Spleen (tissue), 7 donors: ENCODE results near the gene CNTNAP1.

Experiments
- POLR2A ChIP-seq, 3 donors: fragments of 450-650 bp; IDR thresholded peaks; one replicate each; pipeline ENCODE4 v1.5.1; 2017; ENCODE audit warnings: antibody characterized with exemption in 3 of 3, mild to moderate bottlenecking in 1 of 3
- POLR2AphosphoS5 ChIP-seq, 3 donors: sonication (generic); formaldehyde crosslinking; IDR thresholded peaks; one replicate each; pipeline ENCODE4 v1.5.1; 2017; ENCODE audit warnings: antibody characterized with exemption in 3 of 3
- TF ChIP-seq, protein P1 (sequence below), 11 experiments: fragments of 200-600 bp in 7 of 11; fragments of 450-650 bp in 4 of 11; sonication (generic) in 4 of 11; IDR thresholded peaks in 8 of 11; conservative IDR thresholded peaks in 3 of 11; 1 replicate in 7 of 11; 2 replicates in 4 of 11; pipeline versions ENCODE4 v1.4.0 to v1.8.0; 2016 to 2021; ENCODE audit warnings: antibody characterized with exemption in 11 of 11, inconsistent platforms in 4 of 11, mild to moderate bottlenecking in 1 of 11
- donor health status: DM: no; HTN: no; CAD: no; lungs with moderate emphysema.
- donor health status: DM: no; HTN: no; CAD: no.
- donor health status: DM: no; HTN: no; CAD: no.

DNA sequence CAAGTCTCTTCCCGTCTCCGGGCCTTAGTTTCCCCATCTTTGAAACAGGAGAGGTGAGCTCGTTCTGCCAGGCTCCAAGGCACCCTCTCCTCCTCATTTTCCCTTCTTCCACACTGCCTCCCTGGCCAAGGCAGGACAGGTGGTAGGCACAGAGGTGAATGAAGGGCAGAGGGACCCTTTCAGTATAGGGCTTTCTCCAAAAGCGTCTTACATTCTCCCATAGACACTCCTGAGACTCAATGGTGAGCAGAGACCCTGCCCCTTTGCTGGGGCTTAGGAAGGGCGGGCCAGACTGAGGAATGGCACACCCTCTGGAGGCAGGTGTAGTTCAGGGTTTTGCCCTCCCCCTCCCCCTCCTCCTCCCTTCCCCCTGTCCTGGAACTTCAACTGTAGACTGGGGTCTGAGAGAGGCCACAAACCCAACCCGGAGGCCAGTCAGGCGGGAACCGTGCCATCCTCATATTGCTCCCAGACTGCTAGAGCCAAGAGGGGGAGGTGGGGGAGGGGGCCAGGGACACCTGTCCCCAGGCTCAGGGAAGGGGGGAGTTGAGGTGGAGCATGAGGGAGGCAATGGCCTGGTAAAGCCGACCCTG is 7.5 kb upstream of the CNTNAP1 start:
- TF ChIP-seq, protein P1, sequence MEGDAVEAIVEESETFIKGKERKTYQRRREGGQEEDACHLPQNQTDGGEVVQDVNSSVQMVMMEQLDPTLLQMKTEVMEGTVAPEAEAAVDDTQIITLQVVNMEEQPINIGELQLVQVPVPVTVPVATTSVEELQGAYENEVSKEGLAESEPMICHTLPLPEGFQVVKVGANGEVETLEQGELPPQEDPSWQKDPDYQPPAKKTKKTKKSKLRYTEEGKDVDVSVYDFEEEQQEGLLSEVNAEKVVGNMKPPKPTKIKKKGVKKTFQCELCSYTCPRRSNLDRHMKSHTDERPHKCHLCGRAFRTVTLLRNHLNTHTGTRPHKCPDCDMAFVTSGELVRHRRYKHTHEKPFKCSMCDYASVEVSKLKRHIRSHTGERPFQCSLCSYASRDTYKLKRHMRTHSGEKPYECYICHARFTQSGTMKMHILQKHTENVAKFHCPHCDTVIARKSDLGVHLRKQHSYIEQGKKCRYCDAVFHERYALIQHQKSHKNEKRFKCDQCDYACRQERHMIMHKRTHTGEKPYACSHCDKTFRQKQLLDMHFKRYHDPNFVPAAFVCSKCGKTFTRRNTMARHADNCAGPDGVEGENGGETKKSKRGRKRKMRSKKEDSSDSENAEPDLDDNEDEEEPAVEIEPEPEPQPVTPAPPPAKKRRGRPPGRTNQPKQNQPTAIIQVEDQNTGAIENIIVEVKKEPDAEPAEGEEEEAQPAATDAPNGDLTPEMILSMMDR (IDR thresholded peaks at IDR 0.05 in 8 of 11, conservative IDR thresholded peaks at IDR 0.05 in 3 of 11), result no peak
- TF ChIP-seq POLR2AphosphoS5 (IDR thresholded peaks at IDR 0.05) (no peak), POLR2A (IDR thresholded peaks at IDR 0.05) (no peak)
